GM23338 (cell line): Measurements from ENCODE around the gene ELOVL2. TPM values are rescaled to one million over a fixed set of nuclear protein-coding genes. Genes with fewer than 3 reads are reported as not detected.

ENCODE experiments used
- ATAC-seq: fragments of 200-7000 bp; cut with Tn5 transposase; 3 replicates; pipeline ENCODE4 v1.9.1; 2020
- DNase-seq: peaks from one replicate; pipeline ENCODE4 v3.0.0-alpha.2; 2015; ENCODE audit warnings: low spot score
- H2AFZ ChIP-seq: fragments of 200-600 bp; sonication (generic); 2 replicates; pipeline ENCODE4 v1.8.0; 2016; ENCODE audit warnings: antibody characterized with exemption, mild to moderate bottlenecking, moderate library complexity
- H3F3A ChIP-seq: fragments of 200-600 bp; sonication (generic); replicated peaks from 2 replicates; pipeline ENCODE4 v1.8.0; 2017; ENCODE audit warnings: antibody characterized with exemption, mixed run types, low read depth
- H3K27ac ChIP-seq: fragments of 200-600 bp; sonication (generic); 2 replicates; pipeline ENCODE4 v1.6.1; 2016; ENCODE audit warnings: low read depth
- H3K27me3 ChIP-seq: fragments of 200-600 bp; sonication (generic); 2 replicates; pipeline ENCODE4 v1.8.0; 2016; ENCODE audit warnings: mild to moderate bottlenecking, mixed run types, moderate library complexity; ENCODE audit not compliant: insufficient read depth
- H3K36me3 ChIP-seq: fragments of 200-600 bp; sonication (generic); 2 replicates; pipeline ENCODE4 v1.8.0; 2016; ENCODE audit warnings: mild to moderate bottlenecking; ENCODE audit not compliant: insufficient read depth
- H3K4me1 ChIP-seq: fragments of 200-600 bp; sonication (generic); 2 replicates; pipeline ENCODE4 v1.8.0; 2016; ENCODE audit warnings: mild to moderate bottlenecking, moderate library complexity; ENCODE audit not compliant: insufficient read depth
- H3K4me2 ChIP-seq: fragments of 200-600 bp; sonication (generic); 2 replicates; pipeline ENCODE4 v1.7.1; 2017; ENCODE audit warnings: mixed run types
- H3K4me3 ChIP-seq: fragments of 200-600 bp; sonication (generic); 2 replicates; pipeline ENCODE4 v1.6.1; 2016; ENCODE audit warnings: mixed run types
- H3K79me2 ChIP-seq: fragments of 200-600 bp; sonication (generic); replicated peaks from 2 replicates; pipeline ENCODE4 v1.8.0; 2017; ENCODE audit warnings: mild to moderate bottlenecking; ENCODE audit not compliant: insufficient read depth
- H3K9me2 ChIP-seq: fragments of 200-600 bp; sonication (generic); 2 replicates; pipeline ENCODE4 v1.8.0; 2017; ENCODE audit not compliant: insufficient read depth
- H4K20me1 ChIP-seq: fragments of 200-600 bp; sonication (generic); replicated peaks from 2 replicates; pipeline ENCODE4 v1.8.0; 2017; ENCODE audit warnings: mild to moderate bottlenecking; ENCODE audit not compliant: insufficient read depth
- H3K27ac Mint-ChIP-seq: 2 replicates; pipeline ENCODE4 v1.8.0; 2020; ENCODE audit warnings: inconsistent platforms, mild to moderate bottlenecking, moderate library complexity, mixed read lengths
- H3K27me3 Mint-ChIP-seq: 3 replicates; pipeline ENCODE4 v1.8.0; 2022; ENCODE audit warnings: low read depth, mild to moderate bottlenecking, moderate library complexity, mixed read lengths, inconsistent platforms; ENCODE audit not compliant: insufficient read depth, poor library complexity
- H3K36me3 Mint-ChIP-seq: 3 replicates; pipeline ENCODE4 v1.8.0; 2021; ENCODE audit warnings: low read depth, mild to moderate bottlenecking, inconsistent platforms, moderate library complexity, mixed read lengths
- H3K4me1 Mint-ChIP-seq: 3 replicates; pipeline ENCODE4 v1.8.0; 2020; ENCODE audit warnings: mild to moderate bottlenecking, inconsistent platforms, mixed read lengths
- H3K4me3 Mint-ChIP-seq: 3 replicates; pipeline ENCODE4 v1.8.0; 2021; ENCODE audit warnings: moderate library complexity, mild to moderate bottlenecking, inconsistent platforms, mixed read lengths
- H3K9me3 Mint-ChIP-seq: 3 replicates; pipeline ENCODE4 v1.8.0; 2020; ENCODE audit warnings: moderate library complexity, mild to moderate bottlenecking, inconsistent platforms, mixed read lengths
- CREB1 ChIP-seq: fragments of 250-450 bp; sonication (Bioruptor Pico); IDR thresholded peaks from 2 replicates; pipeline ENCODE4 v1.5.0; 2020; ENCODE audit warnings: low read depth, mild to moderate bottlenecking, moderate library complexity
- EZH2 ChIP-seq: fragments of 200-600 bp; sonication (generic); IDR thresholded peaks from one replicate; pipeline ENCODE4 v1.8.0; 2017; ENCODE audit warnings: antibody characterized with exemption, mild to moderate bottlenecking, low read depth; ENCODE audit not compliant: unreplicated experiment
- EZH2phosphoT487 ChIP-seq: fragments of 200-600 bp; sonication (generic); IDR thresholded peaks from one replicate; pipeline ENCODE4 v1.8.1; 2018; ENCODE audit warnings: antibody characterized with exemption; ENCODE audit not compliant: unreplicated experiment
- JUNB ChIP-seq: IDR thresholded peaks from one replicate; pipeline ENCODE4 v1.6.1; 2016; ENCODE audit warnings: antibody characterized with exemption; ENCODE audit not compliant: unreplicated experiment
- NANOG ChIP-seq: IDR thresholded peaks from 2 replicates; pipeline ENCODE4 v1.6.1; 2016; ENCODE audit warnings: antibody characterized with exemption, borderline replicate concordance
- POLR2AphosphoS5 ChIP-seq: IDR thresholded peaks from 2 replicates; pipeline ENCODE4 v1.6.1; 2016; ENCODE audit warnings: antibody characterized with exemption, low read depth
- STAT1 ChIP-seq: IDR thresholded peaks from one replicate; pipeline ENCODE4 v1.6.1; 2016; ENCODE audit warnings: antibody characterized with exemption; ENCODE audit not compliant: unreplicated experiment
- ZNF114 ChIP-seq: fragments of 250-450 bp; sonication (Bioruptor Pico); IDR thresholded peaks from 2 replicates; pipeline ENCODE4 v1.5.0; 2020; ENCODE audit warnings: mild to moderate bottlenecking, moderate library complexity
- ZNF331 ChIP-seq: fragments of 250-450 bp; sonication (Bioruptor Pico); IDR thresholded peaks from 2 replicates; pipeline ENCODE4 v1.5.0; 2020; ENCODE audit warnings: low read depth, mild to moderate bottlenecking, moderate library complexity
- polyA plus RNA-seq: library from polyadenylated mRNA; unstranded; fragments of >200 nt; fragmentation: Nextera tagmentation; extraction: Ambion mirVana; gene quantifications from 2 replicates; pipeline ENCODE4 v1.2.1, GENCODE V29; 2016
- total RNA-seq: library from RNA; depleted of rRNA; stranded (reverse); fragments of >200 nt; shearing (Covaris generic); gene quantifications from 2 replicates; pipeline ENCODE4 v1.2.3, GENCODE V29; 2014
- TF ChIP-seq, protein P1 (sequence below): IDR thresholded peaks from 2 replicates; pipeline ENCODE4 v1.6.1; 2016; ENCODE audit warnings: antibody characterized with exemption
- TF ChIP-seq, protein P2 (sequence below): fragments of 250-450 bp; sonication (Bioruptor Pico); IDR thresholded peaks from 2 replicates; pipeline ENCODE4 v1.5.0; 2020; ENCODE audit warnings: mild to moderate bottlenecking, moderate library complexity
- TF ChIP-seq, protein P3 (sequence below), 2 experiments: fragments of 200-600 bp in 1 of 2; sonication (generic) in 1 of 2; conservative IDR thresholded peaks; 2 replicates each; pipeline versions ENCODE4 v1.5.1 to v1.6.1; 2016 to 2017; ENCODE audit warnings: antibody characterized with exemption in 2 of 2, low read depth in 2 of 2, mild to moderate bottlenecking in 2 of 2, moderate library complexity in 1 of 2
- TF ChIP-seq, protein P4 (sequence below): IDR thresholded peaks from one replicate; pipeline ENCODE4 v1.6.1; 2018; ENCODE audit warnings: antibody characterized with exemption; ENCODE audit not compliant: unreplicated experiment

The ELOVL2 gene
- total and polyA plus RNA-seq, 2 experiments from 2014 or later, result 1.2 to 1.6 TPM

DNA sequence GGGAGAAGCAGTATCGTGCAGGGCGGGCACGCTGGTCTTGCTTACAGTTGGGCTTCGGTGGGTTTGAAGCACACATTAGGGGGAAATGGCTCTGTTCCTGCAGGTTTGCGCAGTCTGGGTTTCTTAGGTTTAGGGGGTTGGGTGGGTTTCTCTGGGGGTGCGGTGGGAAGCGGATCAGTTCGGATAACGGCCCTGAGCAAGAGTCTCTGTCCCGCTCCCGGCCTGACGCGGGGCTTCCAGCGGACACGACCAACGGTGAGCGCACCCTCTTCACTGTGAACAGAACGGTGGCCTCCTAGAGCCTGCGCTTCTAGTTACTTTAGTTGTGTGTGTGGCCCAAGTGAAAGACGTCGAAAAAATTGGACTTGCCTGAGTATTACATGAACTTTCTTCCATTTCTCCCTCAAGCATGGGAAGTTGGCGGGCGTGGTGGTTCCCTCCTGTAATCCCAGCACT lies 635 bp upstream of the ELOVL2 start:
- Histone ChIP-seq H3K27me3 (peaks cover 60% of the 10 kb centered on the region), H3K4me2 (peak overlapping the region; percentile 77), H3K27ac (no peak overlapping the region), H2AFZ (peak overlapping the region; percentile 95), H4K20me1 (no peaks in the 10 kb centered on the region), H3K36me3 (no peaks in the 10 kb centered on the region), H3K4me1 (peaks cover 11% of the 10 kb centered on the region), H3K4me3 (peak overlapping the region; percentile 61), H3K9me2 (no peaks in the 10 kb centered on the region), H3F3A (0 out of 2 replicates have a peak, but pooled peaks cover 5% of the 10 kb centered on the region), H3K79me2 (no peaks in the 10 kb centered on the region)
- H3K9me3 Mint-ChIP-seq, result no peaks in the 10 kb centered on the region; the same call in 2 of the 3 replicates
- TF ChIP-seq POLR2AphosphoS5, result no peak
- TF ChIP-seq, protein P1, sequence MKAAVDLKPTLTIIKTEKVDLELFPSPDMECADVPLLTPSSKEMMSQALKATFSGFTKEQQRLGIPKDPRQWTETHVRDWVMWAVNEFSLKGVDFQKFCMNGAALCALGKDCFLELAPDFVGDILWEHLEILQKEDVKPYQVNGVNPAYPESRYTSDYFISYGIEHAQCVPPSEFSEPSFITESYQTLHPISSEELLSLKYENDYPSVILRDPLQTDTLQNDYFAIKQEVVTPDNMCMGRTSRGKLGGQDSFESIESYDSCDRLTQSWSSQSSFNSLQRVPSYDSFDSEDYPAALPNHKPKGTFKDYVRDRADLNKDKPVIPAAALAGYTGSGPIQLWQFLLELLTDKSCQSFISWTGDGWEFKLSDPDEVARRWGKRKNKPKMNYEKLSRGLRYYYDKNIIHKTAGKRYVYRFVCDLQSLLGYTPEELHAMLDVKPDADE, result no peak
- TF ChIP-seq CREB1 (CRISPR knock-in tag), result no peak
- no peak for TF ChIP-seq NANOG
- no peak for TF ChIP-seq ZNF331 (CRISPR knock-in tag)
- no peak for TF ChIP-seq ZNF114
- TF ChIP-seq, protein P2, sequence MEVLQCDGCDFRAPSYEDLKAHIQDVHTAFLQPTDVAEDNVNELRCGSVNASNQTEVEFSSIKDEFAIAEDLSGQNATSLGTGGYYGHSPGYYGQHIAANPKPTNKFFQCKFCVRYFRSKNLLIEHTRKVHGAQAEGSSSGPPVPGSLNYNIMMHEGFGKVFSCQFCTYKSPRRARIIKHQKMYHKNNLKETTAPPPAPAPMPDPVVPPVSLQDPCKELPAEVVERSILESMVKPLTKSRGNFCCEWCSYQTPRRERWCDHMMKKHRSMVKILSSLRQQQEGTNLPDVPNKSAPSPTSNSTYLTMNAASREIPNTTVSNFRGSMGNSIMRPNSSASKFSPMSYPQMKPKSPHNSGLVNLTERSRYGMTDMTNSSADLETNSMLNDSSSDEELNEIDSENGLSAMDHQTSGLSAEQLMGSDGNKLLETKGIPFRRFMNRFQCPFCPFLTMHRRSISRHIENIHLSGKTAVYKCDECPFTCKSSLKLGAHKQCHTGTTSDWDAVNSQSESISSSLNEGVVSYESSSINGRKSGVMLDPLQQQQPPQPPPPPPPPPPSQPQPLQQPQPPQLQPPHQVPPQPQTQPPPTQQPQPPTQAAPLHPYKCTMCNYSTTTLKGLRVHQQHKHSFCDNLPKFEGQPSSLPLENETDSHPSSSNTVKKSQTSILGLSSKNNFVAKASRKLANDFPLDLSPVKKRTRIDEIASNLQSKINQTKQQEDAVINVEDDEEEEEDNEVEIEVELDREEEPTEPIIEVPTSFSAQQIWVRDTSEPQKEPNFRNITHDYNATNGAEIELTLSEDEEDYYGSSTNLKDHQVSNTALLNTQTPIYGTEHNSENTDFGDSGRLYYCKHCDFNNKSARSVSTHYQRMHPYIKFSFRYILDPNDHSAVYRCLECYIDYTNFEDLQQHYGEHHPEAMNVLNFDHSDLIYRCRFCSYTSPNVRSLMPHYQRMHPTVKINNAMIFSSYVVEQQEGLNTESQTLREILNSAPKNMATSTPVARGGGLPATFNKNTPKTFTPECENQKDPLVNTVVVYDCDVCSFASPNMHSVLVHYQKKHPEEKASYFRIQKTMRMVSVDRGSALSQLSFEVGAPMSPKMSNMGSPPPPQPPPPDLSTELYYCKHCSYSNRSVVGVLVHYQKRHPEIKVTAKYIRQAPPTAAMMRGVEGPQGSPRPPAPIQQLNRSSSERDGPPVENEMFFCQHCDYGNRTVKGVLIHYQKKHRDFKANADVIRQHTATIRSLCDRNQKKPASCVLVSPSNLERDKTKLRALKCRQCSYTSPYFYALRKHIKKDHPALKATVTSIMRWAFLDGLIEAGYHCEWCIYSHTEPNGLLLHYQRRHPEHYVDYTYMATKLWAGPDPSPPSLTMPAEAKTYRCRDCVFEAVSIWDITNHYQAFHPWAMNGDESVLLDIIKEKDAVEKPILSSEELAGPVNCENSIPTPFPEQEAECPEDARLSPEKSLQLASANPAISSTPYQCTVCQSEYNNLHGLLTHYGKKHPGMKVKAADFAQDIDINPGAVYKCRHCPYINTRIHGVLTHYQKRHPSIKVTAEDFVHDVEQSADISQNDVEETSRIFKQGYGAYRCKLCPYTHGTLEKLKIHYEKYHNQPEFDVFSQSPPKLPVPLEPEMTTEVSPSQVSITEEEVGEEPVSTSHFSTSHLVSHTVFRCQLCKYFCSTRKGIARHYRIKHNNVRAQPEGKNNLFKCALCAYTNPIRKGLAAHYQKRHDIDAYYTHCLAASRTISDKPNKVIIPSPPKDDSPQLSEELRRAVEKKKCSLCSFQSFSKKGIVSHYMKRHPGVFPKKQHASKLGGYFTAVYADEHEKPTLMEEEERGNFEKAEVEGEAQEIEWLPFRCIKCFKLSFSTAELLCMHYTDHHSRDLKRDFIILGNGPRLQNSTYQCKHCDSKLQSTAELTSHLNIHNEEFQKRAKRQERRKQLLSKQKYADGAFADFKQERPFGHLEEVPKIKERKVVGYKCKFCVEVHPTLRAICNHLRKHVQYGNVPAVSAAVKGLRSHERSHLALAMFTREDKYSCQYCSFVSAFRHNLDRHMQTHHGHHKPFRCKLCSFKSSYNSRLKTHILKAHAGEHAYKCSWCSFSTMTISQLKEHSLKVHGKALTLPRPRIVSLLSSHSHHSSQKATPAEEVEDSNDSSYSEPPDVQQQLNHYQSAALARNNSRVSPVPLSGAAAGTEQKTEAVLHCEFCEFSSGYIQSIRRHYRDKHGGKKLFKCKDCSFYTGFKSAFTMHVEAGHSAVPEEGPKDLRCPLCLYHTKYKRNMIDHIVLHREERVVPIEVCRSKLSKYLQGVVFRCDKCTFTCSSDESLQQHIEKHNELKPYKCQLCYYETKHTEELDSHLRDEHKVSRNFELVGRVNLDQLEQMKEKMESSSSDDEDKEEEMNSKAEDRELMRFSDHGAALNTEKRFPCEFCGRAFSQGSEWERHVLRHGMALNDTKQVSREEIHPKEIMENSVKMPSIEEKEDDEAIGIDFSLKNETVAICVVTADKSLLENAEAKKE (CRISPR knock-in tag), result no peak
- TF ChIP-seq, protein P3, sequence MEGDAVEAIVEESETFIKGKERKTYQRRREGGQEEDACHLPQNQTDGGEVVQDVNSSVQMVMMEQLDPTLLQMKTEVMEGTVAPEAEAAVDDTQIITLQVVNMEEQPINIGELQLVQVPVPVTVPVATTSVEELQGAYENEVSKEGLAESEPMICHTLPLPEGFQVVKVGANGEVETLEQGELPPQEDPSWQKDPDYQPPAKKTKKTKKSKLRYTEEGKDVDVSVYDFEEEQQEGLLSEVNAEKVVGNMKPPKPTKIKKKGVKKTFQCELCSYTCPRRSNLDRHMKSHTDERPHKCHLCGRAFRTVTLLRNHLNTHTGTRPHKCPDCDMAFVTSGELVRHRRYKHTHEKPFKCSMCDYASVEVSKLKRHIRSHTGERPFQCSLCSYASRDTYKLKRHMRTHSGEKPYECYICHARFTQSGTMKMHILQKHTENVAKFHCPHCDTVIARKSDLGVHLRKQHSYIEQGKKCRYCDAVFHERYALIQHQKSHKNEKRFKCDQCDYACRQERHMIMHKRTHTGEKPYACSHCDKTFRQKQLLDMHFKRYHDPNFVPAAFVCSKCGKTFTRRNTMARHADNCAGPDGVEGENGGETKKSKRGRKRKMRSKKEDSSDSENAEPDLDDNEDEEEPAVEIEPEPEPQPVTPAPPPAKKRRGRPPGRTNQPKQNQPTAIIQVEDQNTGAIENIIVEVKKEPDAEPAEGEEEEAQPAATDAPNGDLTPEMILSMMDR (conservative IDR thresholded peaks at IDR 0.05; ENCODE audit: low read depth in 2 of 2), result no peak; a peak in 1 of 4 replicates
- TF ChIP-seq EZH2, result no peak
- no peak for TF ChIP-seq STAT1
- no peak for TF ChIP-seq JUNB
- TF ChIP-seq, protein P4, sequence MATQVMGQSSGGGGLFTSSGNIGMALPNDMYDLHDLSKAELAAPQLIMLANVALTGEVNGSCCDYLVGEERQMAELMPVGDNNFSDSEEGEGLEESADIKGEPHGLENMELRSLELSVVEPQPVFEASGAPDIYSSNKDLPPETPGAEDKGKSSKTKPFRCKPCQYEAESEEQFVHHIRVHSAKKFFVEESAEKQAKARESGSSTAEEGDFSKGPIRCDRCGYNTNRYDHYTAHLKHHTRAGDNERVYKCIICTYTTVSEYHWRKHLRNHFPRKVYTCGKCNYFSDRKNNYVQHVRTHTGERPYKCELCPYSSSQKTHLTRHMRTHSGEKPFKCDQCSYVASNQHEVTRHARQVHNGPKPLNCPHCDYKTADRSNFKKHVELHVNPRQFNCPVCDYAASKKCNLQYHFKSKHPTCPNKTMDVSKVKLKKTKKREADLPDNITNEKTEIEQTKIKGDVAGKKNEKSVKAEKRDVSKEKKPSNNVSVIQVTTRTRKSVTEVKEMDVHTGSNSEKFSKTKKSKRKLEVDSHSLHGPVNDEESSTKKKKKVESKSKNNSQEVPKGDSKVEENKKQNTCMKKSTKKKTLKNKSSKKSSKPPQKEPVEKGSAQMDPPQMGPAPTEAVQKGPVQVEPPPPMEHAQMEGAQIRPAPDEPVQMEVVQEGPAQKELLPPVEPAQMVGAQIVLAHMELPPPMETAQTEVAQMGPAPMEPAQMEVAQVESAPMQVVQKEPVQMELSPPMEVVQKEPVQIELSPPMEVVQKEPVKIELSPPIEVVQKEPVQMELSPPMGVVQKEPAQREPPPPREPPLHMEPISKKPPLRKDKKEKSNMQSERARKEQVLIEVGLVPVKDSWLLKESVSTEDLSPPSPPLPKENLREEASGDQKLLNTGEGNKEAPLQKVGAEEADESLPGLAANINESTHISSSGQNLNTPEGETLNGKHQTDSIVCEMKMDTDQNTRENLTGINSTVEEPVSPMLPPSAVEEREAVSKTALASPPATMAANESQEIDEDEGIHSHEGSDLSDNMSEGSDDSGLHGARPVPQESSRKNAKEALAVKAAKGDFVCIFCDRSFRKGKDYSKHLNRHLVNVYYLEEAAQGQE, result no peak
- no peak for TF ChIP-seq EZH2phosphoT487
- H3K27me3 Mint-ChIP-seq, result peaks cover 27% of the 10 kb centered on the region
- H3K4me1 Mint-ChIP-seq, result peaks cover 15% of the 10 kb centered on the region
- no peak overlapping the region for H3K27ac Mint-ChIP-seq
- H3K36me3 Mint-ChIP-seq, result no peaks in the 10 kb centered on the region; the same call in 1 of the 3 replicates
- ATAC-seq (peak; percentile 42), DNase-seq (peak; percentile 47)
- peak overlapping the region; percentile 77 for H3K4me3 Mint-ChIP-seq
